ENCODE data around the gene FAM161B. TPM values are rescaled to one million over a fixed set of nuclear protein-coding genes. Genes with fewer than 3 reads are reported as not detected.

The FAM161B gene
- total and polyA plus RNA-seq, 2 of the 13 experiments (the other 11 are each of a cell fraction or from before 2014, with no cell fraction given): 1.6 to 2.0 TPM

- ATAC-seq: no peak
- H4K20me1 ChIP-seq (ENCODE audit: insufficient read depth, low read length): no peaks in the 10 kb centered on the region
- TF ChIP-seq ZBTB8A (CRISPR knock-in tag; IDR thresholded peaks at IDR 0.05; ENCODE audit: borderline replicate concordance, low read depth) (no peak), SMARCC2 (IDR thresholded peaks at IDR 0.05) (no peak), ZNF567 (CRISPR knock-in tag; IDR thresholded peaks at IDR 0.05; ENCODE audit: borderline replicate concordance) (no peak), SMYD3 (CRISPR knock-in tag; IDR thresholded peaks at IDR 0.05) (no peak), ZNF260 (CRISPR knock-in tag; IDR thresholded peaks at IDR 0.05; ENCODE audit: borderline replicate concordance, low read depth) (no peak), ZBTB37 (CRISPR knock-in tag; IDR thresholded peaks at IDR 0.05) (no peak)
- H3K36me3 ChIP-seq (replicated peaks in 1 of 2; ENCODE audit: control insufficient read depth in 1 of 2, insufficient read depth in 2 of 2, low read length in 2 of 2): peaks cover 7 to 29% of the 10 kb centered on the region in 2 experiments
- intact Hi-C loops (cut with micrococcal nuclease; ENCODE audit: unreplicated experiment): no loop called here
- H3K4me2 ChIP-seq (ENCODE audit: low read depth, low read length): no peak overlapping the region
- BruUV-seq (replicated peaks): no TSS peak
- H3K9ac ChIP-seq (ENCODE audit: insufficient read depth, low read depth, low read length): no peak overlapping the region
- POLR2A ChIA-PET: interaction anchor here (0.9 to 2.2 kb wide), 2 partner anchors 9 to 34 kb away, joined by 3 to 14 read pairs; no protein-coding TSS in a partner anchor
- H3K27me3 ChIP-seq (ENCODE audit: control insufficient read depth in 1 of 2, insufficient read depth in 2 of 2, low read length in 2 of 2): no peaks in the 10 kb centered on the region
- CTCF ChIA-PET (ENCODE audit: low intra/inter-chr PET ratio, low total read pairs): no interaction called here
- peak overlapping the region; percentile 16 for H3K27ac ChIP-seq (ENCODE audit: extremely low read length, insufficient read depth, low read length)
- 92% methylated on average over 3 of the region's 3 CpGs for WGBS (ENCODE audit: low lambda C conversion rate)
- FAIRE-seq: no peak
- H3K79me2 ChIP-seq (ENCODE audit: insufficient read depth, low read length): peaks cover 7% of the 10 kb centered on the region
- in situ Hi-C loops (cut with HindIII; ENCODE audit: extremely low pct_ligation_motif_present, low pct_unique_long_range_greater_than_20kb): no loop called here
- no peak for DNase-seq (ENCODE audit: low spot score)
- H3K9me3 ChIP-seq (ENCODE audit: low read length): no peaks in the 10 kb centered on the region
- no peak overlapping the region for H2AFZ ChIP-seq (ENCODE audit: low read length)
- H3K4me3 ChIP-seq (replicated peaks in 1 of 3; ENCODE audit: insufficient read depth in 1 of 3, low read depth in 2 of 3, low read length in 3 of 3): no peak overlapping the region
- H3K4me1 ChIP-seq (ENCODE audit: insufficient read depth, low read length): peaks cover 47% of the 10 kb centered on the region
Observed at GRCh38 chr14:73988065-73988464, 38.2 kb upstream of the FAM161B start.

- no peak for TF ChIP-seq ZNF546 (CRISPR knock-in tag; conservative IDR thresholded peaks at IDR 0.05)
- TF ChIP-seq KDM1A (CRISPR knock-in tag; IDR thresholded peaks at IDR 0.05): no peak
- TF ChIP-seq HCFC1 (IDR thresholded peaks at IDR 0.05; ENCODE audit: low read depth, low read length): no peak
- no peak for TF ChIP-seq ZNF30 (CRISPR knock-in tag; IDR thresholded peaks at IDR 0.05)
- TF ChIP-seq SAP130 (CRISPR knock-in tag; IDR thresholded peaks at IDR 0.05; ENCODE audit: low read depth): no peak
- no peak for TF ChIP-seq NFATC3 (CRISPR knock-in tag; IDR thresholded peaks at IDR 0.05)
- TF ChIP-seq MAFF (IDR thresholded peaks at IDR 0.05; ENCODE audit: low read depth, low read length): 0 out of 2 replicates have a peak, but pooled peaks have one; percentile 19
- TF ChIP-seq MAFK (conservative IDR thresholded peaks at IDR 0.05 in 1 of 2, IDR thresholded peaks at IDR 0.05 in 1 of 2; ENCODE audit: low read length in 2 of 2): peak; percentile 50 to 71
- no peak for TF ChIP-seq CREB3 (CRISPR knock-in tag; IDR thresholded peaks at IDR 0.05)
- no peak for TF ChIP-seq MED1 (CRISPR knock-in tag; IDR thresholded peaks at IDR 0.05)
Observed at GRCh38 chr14:73977896-73978295, 28.0 kb upstream of the FAM161B start.

More at GRCh38 chr14:73977896-73978295, 28.0 kb upstream of the FAM161B start:
- peaks cover 20% of the 10 kb centered on the region for H3K4me1 ChIP-seq (ENCODE audit: insufficient read depth, low read length)
- no peak overlapping the region for H3K27ac ChIP-seq (ENCODE audit: extremely low read length, insufficient read depth, low read length)
- H3K9me3 ChIP-seq (ENCODE audit: low read length): no peaks in the 10 kb centered on the region
- no peaks in the 10 kb centered on the region for H3K79me2 ChIP-seq (ENCODE audit: insufficient read depth, low read length)
- BruUV-seq (replicated peaks): no TSS peak
- in situ Hi-C loops (cut with HindIII; ENCODE audit: extremely low pct_ligation_motif_present, low pct_unique_long_range_greater_than_20kb) (no loop called here), intact Hi-C loops (cut with micrococcal nuclease; ENCODE audit: unreplicated experiment) (no loop called here)
- CTCF ChIA-PET (ENCODE audit: low intra/inter-chr PET ratio, low total read pairs): no interaction called here
- DNase-seq (ENCODE audit: low spot score) (no peak), ATAC-seq (no peak; the same call in 2 of the 3 replicates), FAIRE-seq (no peak)
- H3K36me3 ChIP-seq (replicated peaks in 1 of 2; ENCODE audit: control insufficient read depth in 1 of 2, insufficient read depth in 2 of 2, low read length in 2 of 2): peaks cover 15 to 52% of the 10 kb centered on the region in 2 experiments
- no peaks in the 10 kb centered on the region for H3K27me3 ChIP-seq (ENCODE audit: control insufficient read depth in 1 of 2, insufficient read depth in 2 of 2, low read length in 2 of 2)
- no peak overlapping the region for H3K4me3 ChIP-seq (replicated peaks in 1 of 3; ENCODE audit: insufficient read depth in 1 of 3, low read depth in 2 of 3, low read length in 3 of 3)
- H3K9ac ChIP-seq (ENCODE audit: insufficient read depth, low read depth, low read length): no peak overlapping the region
- no peaks in the 10 kb centered on the region for H4K20me1 ChIP-seq (ENCODE audit: insufficient read depth, low read length)
- H2AFZ ChIP-seq (ENCODE audit: low read length): no peak overlapping the region
- WGBS (ENCODE audit: low lambda C conversion rate): 75% methylated on average over 4 of the region's 4 CpGs
- H3K4me2 ChIP-seq (ENCODE audit: low read depth, low read length): no peak overlapping the region
- POLR2A ChIA-PET: interaction anchor here (1.4 kb wide), 1 partner anchor 19 kb away, joined by 6 read pairs; no protein-coding TSS in a partner anchor

Measured in HepG2 (cell line).